Fibroblast of skin of right quadriceps (primary cell): ENCODE measurements around the gene ALDH6A1.
A peak's percentile ranks its signal among the peaks of the same experiment; 100 is the strongest.
"Not testable (repeated sequence)": the region's sequence is repeated elsewhere in the genome, so short reads cannot be mapped to it uniquely, and the experiment has no call there.

ENCODE experiments used
- DNase-seq: peaks from one replicate; pipeline ENCODE4 v3.0.0-alpha.2; 2013

The ALDH6A1 gene

DNA sequence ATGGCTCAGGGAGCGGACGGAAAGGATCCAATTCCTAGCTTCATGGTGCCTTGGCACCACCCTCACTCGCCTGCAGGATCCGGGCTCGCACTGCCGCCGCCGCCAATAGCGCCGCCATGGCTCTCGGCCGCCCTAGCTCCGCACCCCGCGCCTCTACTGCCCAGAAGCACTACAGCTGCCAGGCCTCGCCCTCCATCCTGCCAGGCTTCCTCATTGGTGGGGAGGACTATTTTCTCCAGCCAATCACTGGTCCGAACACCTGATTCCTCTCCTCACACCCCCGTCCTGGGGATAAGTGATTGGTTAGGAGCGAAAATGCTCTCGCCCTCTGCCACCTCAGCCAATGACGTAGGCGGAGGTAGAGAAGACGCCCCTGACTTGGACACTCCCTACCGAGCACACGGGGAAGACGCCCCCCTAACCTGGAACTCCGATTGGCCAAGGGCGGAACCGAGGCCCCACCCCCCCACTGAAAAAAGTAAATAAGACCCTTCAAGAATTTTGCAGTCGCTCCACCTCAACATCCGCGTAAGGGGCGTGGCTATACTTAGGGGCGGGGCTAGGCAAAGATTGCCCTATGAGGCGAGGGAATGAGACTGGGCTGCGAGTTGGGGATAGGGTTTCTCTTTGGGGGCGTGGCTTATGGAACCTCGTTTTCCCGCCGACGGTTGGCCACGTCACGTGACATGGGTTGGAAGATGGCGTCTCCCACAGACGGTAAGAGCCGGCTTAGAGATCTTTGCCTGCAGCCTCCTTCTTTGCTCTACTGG, at the start of gene ALDH6A1, which contains the start of gene LIN52:
Gene ALDH6A1, minus strand, starts transcription at position 177 of the 770 bp plus-strand sequence. Its CDS starts 59 bp downstream, at position 118.
Gene LIN52, plus strand, starts transcription at position 680 of the 770 bp plus-strand sequence. Its CDS starts 19 bp downstream, at position 699.
- DNase-seq: peak; percentile 100

DNA sequence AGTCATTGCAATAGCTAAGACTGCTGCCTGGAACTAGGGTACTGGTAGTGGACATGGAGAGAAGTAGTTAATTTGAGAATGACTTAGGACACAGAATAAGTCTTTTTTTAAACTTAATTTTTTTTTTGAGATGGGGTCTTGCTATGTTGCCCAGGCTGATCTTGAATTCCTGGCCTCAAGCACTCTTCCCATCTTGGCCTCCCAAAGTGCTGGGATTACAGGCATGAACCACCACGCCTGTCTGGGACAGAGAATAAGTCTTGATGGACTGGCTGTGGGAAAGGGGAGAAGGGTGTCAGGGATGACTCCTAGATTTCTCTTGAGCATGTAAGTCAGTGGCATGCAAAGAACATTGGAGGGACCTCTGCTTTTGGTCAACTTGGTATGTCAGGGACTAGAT, 43.4 kb upstream of the ALDH6A1 start:
- DNase-seq: no peak

DNA sequence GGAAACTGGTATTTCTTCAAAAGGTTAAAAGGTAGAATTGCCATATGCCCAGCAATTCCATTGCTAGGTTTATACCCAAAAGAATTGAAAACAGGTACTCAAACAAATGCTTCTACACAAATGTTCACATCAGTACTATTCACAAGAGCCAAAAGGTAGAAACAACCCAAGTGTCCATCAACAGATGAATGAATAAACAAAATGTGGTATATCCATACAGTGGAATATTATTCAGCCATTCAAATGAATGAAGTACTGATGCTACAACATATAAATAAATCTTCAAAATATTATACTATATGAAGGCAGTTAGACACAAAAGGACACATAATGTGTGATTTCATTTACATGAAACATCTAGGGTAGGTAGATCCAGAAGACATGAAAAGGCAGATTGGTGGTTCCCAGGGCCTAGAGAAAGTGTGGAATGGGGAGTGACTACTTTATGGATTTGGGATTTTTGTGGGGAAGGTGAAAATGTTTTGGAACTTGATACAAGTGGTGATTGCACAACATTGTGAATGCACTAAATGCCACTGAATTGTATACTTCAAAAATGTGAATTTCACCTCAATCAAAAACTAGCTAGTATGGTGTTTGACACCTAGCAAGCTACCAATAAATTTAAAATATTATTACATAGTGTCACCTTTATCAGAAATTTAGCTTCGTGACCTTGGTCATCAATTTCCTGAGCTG, 42.2 kb upstream of the ALDH6A1 start:
- no peak for DNase-seq

DNA sequence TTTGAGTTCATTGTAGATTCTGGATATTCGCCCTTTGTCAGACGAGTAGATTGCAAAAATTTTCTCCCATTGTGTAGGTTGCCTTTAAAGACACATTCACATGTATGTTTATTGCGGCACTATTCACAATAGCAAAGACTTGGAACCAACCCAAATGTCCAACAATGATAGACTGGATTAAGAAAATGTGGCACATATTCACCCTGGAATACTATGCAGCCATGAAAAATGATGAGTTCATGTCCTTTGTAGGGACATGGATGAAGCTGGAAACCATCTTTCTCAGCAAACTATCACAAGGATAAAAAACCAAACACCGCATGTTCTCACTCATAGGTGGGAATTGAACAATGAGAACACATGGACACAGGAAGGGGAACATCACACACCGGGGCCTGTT, 41.2 kb upstream of the ALDH6A1 start:
- not testable (repeated sequence) for DNase-seq

DNA sequence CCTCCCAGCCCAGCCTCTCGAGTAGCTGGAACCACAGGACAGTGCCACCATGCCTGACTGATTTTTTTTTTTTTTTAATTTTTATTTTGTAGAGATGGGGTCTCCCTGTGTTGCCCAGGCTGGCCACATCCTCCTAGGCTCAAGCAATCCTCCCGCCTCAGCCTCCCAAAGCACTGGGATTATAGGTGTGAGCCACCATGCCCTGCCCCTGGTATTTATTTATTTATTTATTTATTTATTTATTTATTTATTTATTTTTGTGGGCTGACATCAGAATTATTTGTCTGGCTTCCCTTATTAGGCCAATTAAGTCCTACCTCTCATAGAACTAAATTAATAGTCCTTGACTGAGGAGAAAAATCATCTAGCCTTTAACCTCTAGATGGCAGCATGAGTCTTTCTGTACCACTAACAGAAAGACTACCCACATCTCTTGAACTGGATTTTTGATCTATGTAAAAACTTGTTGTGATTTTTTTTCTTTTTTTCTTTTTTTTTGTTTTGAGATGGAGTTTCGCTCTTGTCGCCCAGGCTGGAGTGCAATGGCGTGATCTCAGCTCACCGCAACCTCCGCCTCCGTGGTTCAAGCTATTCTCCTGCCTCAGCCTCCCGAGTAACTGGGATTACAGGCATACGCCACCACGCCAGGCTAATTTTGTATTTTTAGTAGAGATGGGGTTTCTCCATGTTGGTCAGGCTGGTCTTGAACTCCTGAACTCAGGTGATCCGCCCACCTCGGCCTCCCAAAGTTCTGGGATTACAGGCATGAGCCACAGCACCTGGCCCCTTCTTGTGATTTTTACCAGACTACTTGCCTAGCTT, 27.4 kb upstream of the ALDH6A1 start:
- peak; percentile 57 for DNase-seq

DNA sequence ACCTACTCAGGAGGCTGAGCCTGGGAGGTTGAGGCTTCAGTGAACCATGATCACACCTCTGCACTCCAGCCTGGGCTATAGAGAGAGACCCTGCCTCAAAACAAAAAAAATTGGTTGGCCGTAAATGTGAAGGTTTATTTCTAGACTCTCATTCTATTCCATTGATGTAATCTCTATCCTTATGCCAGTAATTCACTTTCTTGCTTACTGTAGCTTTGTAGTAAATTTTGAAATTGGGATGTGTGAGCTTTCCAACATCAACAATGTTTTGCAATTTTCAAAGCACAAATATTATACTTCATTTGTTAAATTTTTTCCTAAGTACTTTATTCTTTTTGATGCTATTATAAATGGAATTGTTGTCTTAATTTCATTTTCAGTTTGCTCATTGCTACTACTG, 25.1 kb upstream of the ALDH6A1 start:
- DNase-seq: no peak

DNA sequence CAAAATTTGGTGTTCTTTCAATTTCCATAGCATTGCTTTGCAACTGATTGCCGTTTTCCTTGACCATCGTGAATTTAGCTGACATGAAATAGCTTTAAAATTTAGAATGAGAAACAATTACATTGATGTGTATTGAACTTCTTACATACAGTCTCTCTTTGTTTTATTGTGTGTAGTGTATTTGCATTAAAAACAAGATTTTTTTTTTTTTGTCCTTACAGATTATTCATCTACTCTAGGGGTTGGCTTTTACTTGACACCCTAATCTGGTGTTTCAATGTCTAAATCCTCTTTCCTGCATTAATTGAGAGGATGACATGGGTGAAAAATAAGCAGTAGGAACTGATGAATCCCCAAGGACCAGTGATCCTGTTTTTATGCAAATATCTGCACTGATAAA, 21.1 kb upstream of the ALDH6A1 start:
- DNase-seq: no peak

DNA sequence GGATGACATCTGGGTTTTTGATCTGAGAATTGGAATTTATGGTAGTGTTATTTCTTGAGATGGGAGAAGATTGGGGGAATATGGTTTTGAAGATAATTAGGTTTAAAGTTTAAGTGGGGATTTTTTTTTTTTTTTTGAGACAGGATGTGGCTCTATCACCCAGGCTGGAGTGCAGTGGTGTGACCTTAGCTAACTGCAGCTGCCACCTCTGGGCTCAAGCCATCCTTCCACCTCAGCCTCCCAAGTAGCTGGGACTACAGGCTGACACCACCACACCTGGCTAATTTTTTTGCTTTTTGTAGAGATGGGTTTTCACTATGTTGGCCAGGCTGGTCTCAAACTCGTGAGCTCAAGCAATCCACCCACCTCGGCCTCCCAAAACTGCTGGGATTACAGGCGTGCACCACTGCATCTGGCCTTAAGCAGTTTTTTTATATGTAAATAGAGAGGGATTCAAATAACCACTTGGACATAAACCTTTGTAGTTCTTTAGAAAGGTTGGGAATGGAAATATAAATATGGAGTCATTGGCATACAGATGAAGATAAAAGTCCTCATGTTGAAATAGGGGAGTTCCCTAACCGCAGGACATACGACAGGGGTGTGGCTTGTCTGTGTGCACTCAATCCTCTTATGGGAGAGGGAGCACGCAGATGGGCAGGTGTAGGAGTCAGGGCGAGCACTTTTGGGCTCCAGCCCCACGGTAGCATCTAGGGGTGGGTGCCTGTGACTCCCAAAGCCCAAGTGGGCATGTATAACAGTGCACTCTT, 5.2 kb upstream of the ALDH6A1 start:
- no peak for DNase-seq

DNA sequence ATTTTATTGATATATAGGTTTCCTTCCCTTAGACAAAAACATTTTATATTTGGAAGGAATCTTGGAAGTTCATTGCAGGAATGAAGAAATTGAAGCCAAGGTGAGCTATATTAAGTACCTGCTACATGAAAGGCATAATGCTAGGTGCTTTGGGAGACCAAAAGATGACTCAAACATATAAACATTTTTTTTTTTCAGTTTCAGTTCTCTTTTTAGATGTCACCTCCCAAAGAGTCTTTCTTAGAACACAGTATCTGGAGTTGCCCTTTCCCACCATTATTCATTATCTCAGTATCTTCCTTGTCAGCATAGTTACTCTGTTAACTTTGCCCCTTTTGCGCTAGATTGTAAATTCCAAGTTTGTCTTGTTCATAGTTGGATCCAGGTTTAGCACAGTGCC, 1.6 kb upstream of the ALDH6A1 start:
- no peak for DNase-seq

DNA sequence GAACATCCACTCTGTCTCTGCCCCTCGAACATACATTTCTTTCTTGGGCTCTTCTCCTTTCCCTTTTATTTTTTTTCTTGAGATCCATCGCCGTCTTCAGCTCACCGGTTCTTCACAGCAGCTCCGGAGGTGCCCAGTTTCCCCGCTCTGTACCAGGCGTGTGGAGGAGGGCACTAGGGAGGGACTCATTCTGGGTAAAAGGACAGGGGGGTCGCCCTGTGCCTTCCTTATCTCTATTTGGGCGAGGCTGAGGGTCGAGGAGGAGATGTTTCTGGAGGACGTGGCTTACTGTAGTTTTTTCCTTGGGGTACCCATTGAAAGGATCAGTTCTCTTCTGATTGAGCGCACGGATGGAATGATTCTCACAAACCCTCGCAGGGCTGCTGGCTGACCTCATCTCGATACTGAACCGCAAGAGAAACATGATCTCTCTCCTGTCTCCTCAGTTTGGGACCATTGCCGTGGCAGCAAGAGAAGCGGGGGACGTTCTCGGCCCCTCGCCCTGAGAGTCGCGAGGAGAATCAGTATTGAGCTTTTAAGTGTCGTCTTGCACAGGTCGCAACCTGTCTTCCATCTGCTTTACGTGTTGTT, 889 bp upstream of the ALDH6A1 start:
- peak; percentile 36 for DNase-seq

DNA sequence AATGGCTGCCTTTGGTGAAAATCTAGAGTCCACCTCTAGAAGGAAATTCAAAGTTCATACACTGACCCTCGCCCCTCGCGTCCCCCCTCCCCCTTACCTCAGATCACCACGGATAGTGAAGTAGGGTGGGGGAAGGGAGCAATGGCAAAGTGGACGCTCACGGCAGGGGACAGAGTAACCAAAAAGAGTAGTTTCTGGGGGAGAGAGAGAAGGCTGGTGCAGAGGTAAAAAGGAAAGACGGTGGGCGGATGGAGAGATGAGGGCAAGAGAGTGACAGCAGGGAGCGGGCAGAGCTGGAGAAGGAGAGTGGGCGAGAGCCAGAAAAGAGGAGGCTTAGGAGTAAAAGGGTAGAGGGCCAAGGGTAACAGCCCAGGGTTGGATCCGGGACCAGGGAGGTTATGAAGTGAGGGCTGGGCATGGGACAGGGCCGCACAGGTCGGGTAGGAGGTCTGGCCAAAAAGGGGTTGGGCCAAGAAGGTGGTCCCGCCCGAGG, 423 bp downstream of the ALDH6A1 start:
- no peak for DNase-seq

DNA sequence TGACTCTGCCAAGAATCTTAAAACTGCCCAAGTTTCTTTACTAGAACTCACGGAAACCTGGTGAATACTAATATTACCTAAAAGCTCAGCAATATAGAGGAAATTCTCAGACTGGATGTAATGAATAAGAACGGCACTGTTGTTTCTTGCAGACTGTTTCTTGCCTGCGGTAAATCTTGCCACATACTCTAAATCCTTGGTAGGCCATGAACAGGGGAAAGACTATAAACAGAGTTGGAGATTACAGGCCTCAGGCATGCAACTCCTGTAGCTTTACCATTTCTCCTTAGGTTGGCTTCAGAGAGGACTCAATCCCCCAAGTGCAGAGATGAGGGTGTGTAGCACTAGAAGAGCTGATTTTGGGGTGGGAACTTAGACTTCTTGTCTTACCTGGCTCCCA, 1.1 kb downstream of the ALDH6A1 start:
- no peak for DNase-seq

DNA sequence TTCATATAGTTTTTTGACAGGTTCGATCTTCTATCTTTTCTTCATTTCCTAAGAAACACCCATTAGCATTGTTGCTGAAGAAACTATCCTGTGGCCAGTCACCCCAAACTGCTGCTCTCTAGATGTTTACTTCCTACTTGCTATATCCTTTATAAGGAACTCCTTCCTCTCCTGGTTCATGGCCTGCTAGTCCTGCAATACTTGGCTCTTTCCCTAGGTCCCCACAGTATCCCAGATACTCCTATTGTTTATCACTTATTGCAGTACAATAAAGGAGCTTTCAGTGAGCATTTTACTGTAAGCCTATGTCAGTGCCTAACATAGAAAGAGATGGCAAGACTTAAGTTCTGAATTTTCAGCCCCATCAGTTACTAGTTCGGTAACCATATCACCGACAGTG, 2.8 kb downstream of the ALDH6A1 start:
- no peak for DNase-seq

DNA sequence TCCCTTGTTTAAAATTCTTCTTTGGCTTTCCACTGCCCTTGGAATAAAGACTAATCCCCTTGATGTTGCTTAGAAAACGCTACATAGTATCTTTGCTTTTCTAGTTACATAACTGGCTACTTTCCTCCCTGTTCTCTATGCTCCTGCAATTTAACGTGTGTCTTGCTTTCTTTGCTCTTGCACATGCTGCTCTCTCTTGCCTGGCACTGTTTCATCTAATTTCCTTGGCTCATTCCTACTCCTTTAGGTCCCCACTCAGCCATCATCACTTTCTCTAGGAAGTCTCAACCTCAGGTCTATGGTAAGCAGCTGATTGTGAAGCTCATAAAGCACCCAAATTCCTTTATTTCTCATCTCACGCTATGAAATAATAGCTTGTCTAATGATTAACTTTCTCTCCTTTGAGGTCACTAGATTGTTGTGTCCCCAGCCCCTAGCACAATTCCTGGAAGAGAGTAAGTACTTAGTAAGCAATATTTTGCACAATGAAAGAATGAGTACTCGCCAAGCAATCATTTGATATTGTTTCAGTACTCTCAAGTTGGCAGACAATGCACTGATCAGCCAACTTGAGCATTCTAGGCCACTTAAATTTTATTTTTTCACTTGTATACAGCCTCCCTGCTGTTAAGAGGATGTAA, 3.3 kb downstream of the ALDH6A1 start:
- no peak for DNase-seq

DNA sequence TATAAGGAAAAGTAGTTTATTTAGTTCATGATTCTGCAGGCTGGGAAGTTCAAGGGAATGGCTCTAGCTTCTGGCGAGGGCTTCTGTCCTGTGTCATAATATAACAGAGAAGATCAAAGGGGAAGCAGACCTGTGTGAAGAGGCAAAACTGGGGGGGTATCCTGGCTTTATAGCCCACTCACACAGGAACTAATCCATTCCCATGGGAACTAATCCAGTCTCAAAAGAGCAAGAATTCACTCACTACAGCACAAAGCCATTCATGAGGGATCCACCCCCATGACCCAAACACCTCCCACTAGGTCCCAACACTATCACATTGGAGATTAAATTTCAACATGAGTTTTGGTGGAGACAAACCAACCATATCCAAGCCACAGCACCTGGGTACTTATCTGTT, 6.9 kb downstream of the ALDH6A1 start:
- DNase-seq: no peak

DNA sequence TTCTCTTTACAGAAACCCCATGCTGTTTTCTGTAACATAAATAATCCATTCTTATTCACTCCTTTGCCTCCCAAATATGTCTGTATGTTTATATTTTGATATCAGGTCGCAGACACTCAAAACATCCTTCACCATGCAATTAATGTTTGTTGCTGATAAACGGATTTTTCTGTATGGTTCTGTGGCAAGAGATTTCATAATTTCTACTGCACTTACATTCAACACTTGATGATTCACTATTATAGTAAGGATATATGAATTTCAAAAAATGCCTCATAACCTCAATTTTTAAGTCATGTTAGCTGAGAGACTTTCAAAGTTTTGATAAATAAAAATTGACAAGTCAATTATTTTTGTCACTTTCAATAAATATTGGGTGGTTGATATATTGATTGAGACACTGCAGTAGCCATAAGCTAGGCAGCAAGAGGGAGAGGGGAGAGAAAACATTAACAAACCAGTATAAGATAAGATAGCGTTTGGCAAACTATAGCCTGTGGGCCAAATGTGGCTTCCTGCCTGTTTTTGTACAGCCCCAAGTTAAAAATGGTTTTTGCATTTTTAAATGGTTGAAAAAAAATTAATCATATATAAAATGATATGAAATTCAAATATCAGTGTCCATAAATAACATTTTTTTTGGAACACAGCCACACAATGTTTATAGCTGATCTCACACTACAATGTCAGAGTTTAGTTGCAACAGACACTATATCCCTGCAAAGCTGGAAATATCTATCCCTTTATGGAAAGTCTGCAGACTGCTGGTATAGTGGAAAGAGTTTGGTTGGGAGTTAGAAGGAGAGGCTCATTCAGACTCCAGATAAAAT, 18.3 kb downstream of the ALDH6A1 start:
- DNase-seq: peak; percentile 32

DNA sequence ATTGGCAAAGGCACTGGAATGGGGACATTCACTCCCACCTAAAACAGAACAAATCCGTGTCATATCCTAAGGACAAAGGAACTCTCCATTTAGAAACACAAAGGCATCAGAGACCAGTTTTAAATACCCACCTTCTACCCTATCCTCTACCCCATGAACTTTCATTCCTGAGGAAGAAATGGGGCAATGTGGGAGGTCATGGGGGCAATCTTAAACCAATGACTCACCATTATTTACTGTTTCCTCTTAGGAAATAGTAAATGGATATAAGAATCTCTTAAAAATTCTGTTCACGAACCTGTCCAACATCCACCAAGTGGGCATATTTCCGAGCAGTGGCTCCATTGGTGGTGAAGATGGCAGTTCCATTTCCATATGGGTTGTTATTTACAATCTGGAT, 19.4 kb downstream of the ALDH6A1 start:
- DNase-seq: no peak

DNA sequence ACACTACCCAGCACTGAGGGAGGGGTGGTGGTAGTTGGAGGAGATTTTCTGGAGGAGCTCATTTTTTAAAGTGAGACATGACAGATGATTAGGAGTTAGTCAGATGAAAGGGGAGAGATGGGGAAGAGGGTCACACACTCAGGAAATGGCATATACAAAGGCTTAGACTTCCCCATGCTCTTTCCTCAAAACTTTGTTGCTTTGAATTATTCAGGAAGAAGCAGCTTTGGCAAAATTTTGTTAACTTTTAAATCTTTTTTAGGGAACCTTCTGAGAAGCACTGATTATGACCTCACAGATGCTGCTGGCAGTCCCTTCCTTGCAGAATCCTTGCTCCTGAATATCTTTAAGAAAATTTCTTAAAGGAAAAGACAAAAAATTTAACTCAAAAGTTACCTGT, 19.8 kb downstream of the ALDH6A1 start:
- DNase-seq: no peak

DNA sequence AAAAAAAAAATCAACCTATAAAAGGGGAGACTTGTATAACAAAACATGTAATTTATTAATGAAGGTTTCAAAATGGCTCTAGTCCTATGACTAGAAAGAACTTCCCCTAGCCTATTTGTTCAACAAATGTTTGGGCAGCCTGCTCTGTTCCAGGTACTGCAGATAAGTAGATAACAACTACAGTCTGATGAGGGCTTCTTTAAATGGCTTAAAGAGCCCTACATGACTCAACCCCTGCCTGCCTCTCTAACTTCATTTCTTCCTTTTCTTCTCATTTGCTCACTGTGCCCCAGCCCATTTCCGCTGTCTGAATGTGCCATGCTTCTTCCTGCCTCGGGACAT, 21.5 kb downstream of the ALDH6A1 start:
- peak; percentile 5 for DNase-seq

DNA sequence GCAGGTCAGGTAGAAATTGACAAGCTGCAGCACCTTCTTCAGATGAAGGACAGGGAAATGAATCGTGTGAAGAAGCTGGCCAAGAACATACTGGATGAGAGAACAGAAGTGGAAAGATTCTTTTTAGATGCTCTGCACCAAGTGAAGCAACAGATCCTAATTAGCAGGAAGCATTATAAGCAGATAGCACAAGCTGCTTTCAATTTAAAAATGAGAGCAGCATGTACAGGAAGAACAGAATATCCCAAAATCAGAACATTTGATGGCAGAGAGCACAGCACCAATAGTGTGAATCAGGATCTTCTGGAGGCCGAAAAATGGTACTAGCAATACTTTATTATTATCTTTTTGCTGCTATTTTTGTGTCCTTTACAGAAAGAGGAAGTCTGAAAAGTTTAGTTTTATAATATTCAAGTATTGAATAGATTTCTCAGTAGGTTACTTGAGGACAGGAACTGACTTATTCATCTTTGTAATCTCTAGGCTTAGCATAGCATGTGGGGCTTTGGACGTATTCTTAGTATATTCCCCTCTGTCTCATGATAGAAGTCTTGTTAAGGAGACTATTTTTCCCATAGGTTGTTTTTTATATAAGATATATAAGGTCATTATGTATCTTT, 34.3 kb downstream of the ALDH6A1 start:
- no peak for DNase-seq
